ENCODE measurements around the gene IFNA5. TPM values are rescaled to one million over a fixed set of nuclear protein-coding genes. Genes with fewer than 3 reads are reported as not detected.

Gene IFNA5
- not detected in 3 replicates for total RNA-seq
- long read RNA-seq = 0 reads

- Mint-ChIP-seq H3K9me3 (ENCODE audit: low read depth) (no peaks in the 10 kb centered on the region), H3K4me1 (ENCODE audit: low read depth) (no peaks in the 10 kb centered on the region), H3K4me3 (ENCODE audit: unreplicated experiment) (no peak within 1 kb of the TSS), H3K27me3 (ENCODE audit: low read depth) (peaks cover 46% of the 10 kb centered on the region), H3K36me3 (ENCODE audit: low read depth) (no peaks in the 10 kb centered on the region), H3K27ac (ENCODE audit: unreplicated experiment) (no peak within 1 kb of the TSS)
- no peak for DNase-seq (ENCODE audit: low spot score)
- TF ChIP-seq CTCF (IDR thresholded peaks at IDR 0.05) = no peak
Measured at GRCh38 chr9:21305213-21305612, at the start of gene IFNA5. Gene IFNA5 (minus strand): TSS chr9:21305313. CDS start chr9:21305256, 57 bp downstream.

DNA sequence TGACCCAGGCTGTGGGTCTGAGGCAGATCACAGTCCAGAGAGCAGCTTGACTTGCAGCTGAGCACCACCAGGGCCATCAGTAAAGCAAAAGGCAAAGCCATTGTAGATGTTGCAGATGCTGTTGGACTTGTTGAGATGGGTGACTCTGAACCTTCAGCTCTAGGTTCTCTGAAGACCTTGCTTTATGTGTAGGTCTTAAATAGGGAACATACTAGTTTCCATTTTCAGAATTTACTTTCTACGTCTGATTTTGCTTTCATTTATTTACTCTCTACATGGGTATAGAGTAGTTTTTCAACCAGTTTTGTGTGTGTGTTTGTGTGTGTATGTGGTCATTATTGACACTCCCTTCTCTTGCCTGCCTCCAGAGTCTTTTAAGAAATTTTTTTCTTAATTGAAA lies 45.7 kb upstream of the IFNA5 start, which contains the start of gene IFNA6:
Gene IFNA6 (minus strand): TSS at position 101 of the 400 bp plus-strand sequence. CDS start 0 bp downstream, at position 101.
- no peak for DNase-seq (ENCODE audit: low spot score)
- H3K36me3 Mint-ChIP-seq (ENCODE audit: low read depth) = peaks cover 5% of the 10 kb centered on the region
- peaks cover 51% of the 10 kb centered on the region for H3K27me3 Mint-ChIP-seq (ENCODE audit: low read depth)
- no peak within 1 kb of the TSS for H3K27ac Mint-ChIP-seq (ENCODE audit: unreplicated experiment)
- H3K4me3 Mint-ChIP-seq (ENCODE audit: unreplicated experiment) = no peak within 1 kb of the TSS
- no peaks in the 10 kb centered on the region for H3K9me3 Mint-ChIP-seq (ENCODE audit: low read depth)
- TF ChIP-seq CTCF (IDR thresholded peaks at IDR 0.05) = no peak
- H3K4me1 Mint-ChIP-seq (ENCODE audit: low read depth) = no peaks in the 10 kb centered on the region

DNA sequence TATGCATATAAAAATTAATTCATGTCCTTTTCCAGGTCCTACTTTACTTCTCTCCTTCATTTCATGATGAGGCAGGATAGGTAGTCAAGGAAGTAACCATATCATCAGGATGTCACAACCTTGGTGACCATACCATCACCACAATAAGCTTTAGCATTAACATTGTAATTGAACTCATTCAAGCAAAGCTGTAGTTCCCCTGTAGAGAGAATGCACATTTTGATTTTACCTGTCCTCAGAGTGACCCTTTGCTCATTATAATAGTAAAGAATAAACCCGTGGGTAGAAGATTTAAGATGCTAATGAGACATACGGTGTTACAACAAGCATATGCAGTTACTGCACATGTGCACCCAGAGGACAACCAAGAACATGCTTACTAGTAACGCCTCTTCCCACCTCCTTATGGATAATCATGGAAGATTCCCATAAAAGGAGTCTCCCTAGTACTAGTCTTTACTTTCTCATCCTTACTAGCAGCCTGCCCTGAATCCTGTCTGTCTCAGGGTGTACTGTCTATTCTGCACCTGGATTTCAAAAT lies 43.4 kb upstream of the IFNA5 start:
- Mint-ChIP-seq H3K27me3 (ENCODE audit: low read depth) (peaks cover 37% of the 10 kb centered on the region), H3K27ac (ENCODE audit: unreplicated experiment) (no peak overlapping the region), H3K4me1 (ENCODE audit: low read depth) (no peaks in the 10 kb centered on the region), H3K36me3 (ENCODE audit: low read depth) (no peaks in the 10 kb centered on the region), H3K9me3 (ENCODE audit: low read depth) (peaks cover 14% of the 10 kb centered on the region), H3K4me3 (ENCODE audit: unreplicated experiment) (no peak overlapping the region)
- TF ChIP-seq CTCF (IDR thresholded peaks at IDR 0.05) = no peak
- no peak for DNase-seq (ENCODE audit: low spot score)

GRCh38 chr9:21340735-21341134 lies 35.6 kb upstream of the IFNA5 start:
- H3K36me3 Mint-ChIP-seq (ENCODE audit: low read depth) = peaks cover 2% of the 10 kb centered on the region
- H3K9me3 Mint-ChIP-seq (ENCODE audit: low read depth) = peaks cover 16% of the 10 kb centered on the region
- H3K27ac Mint-ChIP-seq (ENCODE audit: unreplicated experiment) = no peak overlapping the region
- no peak for TF ChIP-seq CTCF (IDR thresholded peaks at IDR 0.05)
- peaks cover 4% of the 10 kb centered on the region for H3K4me1 Mint-ChIP-seq (ENCODE audit: low read depth)
- DNase-seq (ENCODE audit: low spot score) = no peak
- H3K27me3 Mint-ChIP-seq (ENCODE audit: low read depth) = peaks cover 28% of the 10 kb centered on the region
- H3K4me3 Mint-ChIP-seq (ENCODE audit: unreplicated experiment) = no peak overlapping the region

GRCh38 chr9:21336457-21336856 lies 31.3 kb upstream of the IFNA5 start:
- peaks cover 18% of the 10 kb centered on the region for H3K27me3 Mint-ChIP-seq (ENCODE audit: low read depth)
- no peak for TF ChIP-seq CTCF (IDR thresholded peaks at IDR 0.05)
- H3K4me3 Mint-ChIP-seq (ENCODE audit: unreplicated experiment) = no peak overlapping the region
- no peaks in the 10 kb centered on the region for H3K9me3 Mint-ChIP-seq (ENCODE audit: low read depth)
- DNase-seq (ENCODE audit: low spot score) = no peak
- H3K4me1 Mint-ChIP-seq (ENCODE audit: low read depth) = peaks cover 36% of the 10 kb centered on the region
- H3K27ac Mint-ChIP-seq (ENCODE audit: unreplicated experiment) = no peak overlapping the region
- peaks cover 9% of the 10 kb centered on the region for H3K36me3 Mint-ChIP-seq (ENCODE audit: low read depth)
